ENCODE results near the gene AATK.

AATK gene

GRCh38 chr17:81090361-81091136 lies 75.5 kb downstream of the AATK start:
- no peak for TF ChIP-seq CTCF (IDR thresholded peaks at IDR 0.05; ENCODE audit: low read depth, low read length, missing control alignments)
- DNase-seq (ENCODE audit: extremely low read depth, low read depth), result no peak

DNA sequence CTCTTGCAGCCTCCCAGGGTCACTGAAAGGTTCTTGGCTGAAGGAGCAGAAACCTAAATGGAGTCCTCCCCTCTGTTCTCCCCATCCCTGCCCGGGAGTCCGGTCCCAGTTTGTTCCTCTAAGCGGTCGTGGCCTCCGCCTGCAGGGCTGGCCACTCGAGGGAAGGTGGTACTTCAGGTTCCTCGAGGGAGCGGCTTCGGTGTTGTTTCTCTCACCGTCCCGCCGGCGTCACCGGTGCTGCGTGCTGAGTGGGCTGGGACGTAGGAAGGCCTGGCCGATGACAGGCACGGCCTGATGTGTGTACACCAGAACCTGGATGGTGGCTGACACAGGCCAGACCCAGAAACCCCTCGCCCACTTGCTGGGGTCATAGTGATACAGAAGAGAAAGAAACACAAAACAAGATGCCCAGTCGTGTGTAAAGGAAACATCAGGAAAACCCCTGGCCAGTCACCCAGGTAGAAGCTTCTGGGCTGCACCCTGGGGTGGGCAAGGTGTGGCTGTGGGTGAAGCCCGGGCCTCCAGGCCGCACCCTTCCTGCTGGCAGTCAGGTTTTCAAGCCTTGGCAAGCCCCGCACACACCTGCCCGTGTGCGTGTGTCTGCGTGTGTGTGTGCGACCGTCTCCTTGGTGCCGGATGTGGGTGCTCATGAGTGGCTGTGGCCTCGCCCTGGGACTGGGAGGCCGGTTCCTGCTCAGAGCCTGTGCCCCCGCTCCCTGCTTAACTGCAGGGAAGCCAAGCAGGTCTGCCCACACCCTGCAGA lies 79.1 kb downstream of the AATK start:
- H3K4me3 ChIP-seq (replicated peaks; ENCODE audit: low read depth, low read length), result no peak overlapping the region
- no peak for DNase-seq (ENCODE audit: extremely low read depth, low read depth)
- TF ChIP-seq CTCF (IDR thresholded peaks at IDR 0.05; ENCODE audit: low read depth, low read length, missing control alignments), result no peak

More at GRCh38 chr17:81090361-81091136, 75.5 kb downstream of the AATK start:
- no peak overlapping the region for H3K4me3 ChIP-seq (replicated peaks; ENCODE audit: low read depth, low read length)

- H3K4me3 ChIP-seq (replicated peaks; ENCODE audit: low read depth, low read length), result no peak overlapping the region
- DNase-seq (ENCODE audit: extremely low read depth, low read depth), result no peak
- TF ChIP-seq CTCF (IDR thresholded peaks at IDR 0.05; ENCODE audit: low read depth, low read length, missing control alignments), result no peak
Measured at GRCh38 chr17:81085420-81085911, 80.6 kb downstream of the AATK start.

GRCh38 chr17:81084680-81085419 lies 81.2 kb downstream of the AATK start:
- no peak for DNase-seq (ENCODE audit: extremely low read depth, low read depth)
- no peak overlapping the region for H3K4me3 ChIP-seq (replicated peaks; ENCODE audit: low read depth, low read length)
- no peak for TF ChIP-seq CTCF (IDR thresholded peaks at IDR 0.05; ENCODE audit: low read depth, low read length, missing control alignments)

- no peak for TF ChIP-seq CTCF (IDR thresholded peaks at IDR 0.05; ENCODE audit: low read depth, low read length, missing control alignments)
- no peak for DNase-seq (ENCODE audit: extremely low read depth, low read depth)
- no peak overlapping the region for H3K4me3 ChIP-seq (replicated peaks; ENCODE audit: low read depth, low read length)
Measured at GRCh38 chr17:81083125-81083765, 82.8 kb downstream of the AATK start.
